Lung microvascular endothelial cell (primary cell): Measurements from ENCODE around the gene UNC93A. TPM values are rescaled to one million over a fixed set of nuclear protein-coding genes. Genes with fewer than 3 reads are reported as not detected.

Experiments
- DNase-seq, 2 donors: peaks; one replicate each; pipeline versions ENCODE4 v3.0.0 to v3.0.0-alpha.2; 2010; ENCODE audit warnings: low read depth in 2 of 2
- total RNA-seq: library from RNA; depleted of rRNA; stranded (reverse); fragments of >200 nt; gene quantifications from 2 replicates; pipeline ENCODE4 v1.2.1, GENCODE V29; 2014

UNC93A gene
- total RNA-seq, 1 donor from 2014 or later, result not detected

- no peak for DNase-seq
Observed at GRCh38 chr6:167293088-167293589, 2.0 kb downstream of the UNC93A start.

- DNase-seq, result no peak
Observed at GRCh38 chr6:167293590-167294091, 2.5 kb downstream of the UNC93A start.

DNA sequence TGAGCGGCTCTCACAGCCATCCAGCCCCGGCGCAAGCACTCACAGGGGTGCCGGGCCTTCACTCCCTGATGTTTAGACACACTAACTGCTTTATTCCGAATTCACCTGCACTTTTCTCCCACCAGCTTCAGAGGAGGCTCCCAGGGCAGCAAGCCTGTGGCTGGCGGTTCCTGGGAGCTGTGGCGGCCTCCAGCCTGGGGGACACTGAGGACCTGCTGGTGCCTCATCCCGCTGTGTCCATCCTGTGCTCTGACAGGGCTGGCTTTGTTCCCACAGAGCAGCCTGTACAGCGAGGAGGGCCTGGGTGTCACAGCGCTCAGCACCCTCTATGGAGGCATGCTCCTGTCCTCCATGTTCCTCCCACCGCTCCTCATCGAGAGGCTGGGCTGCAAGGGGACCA lies 3.1 kb downstream of the UNC93A start:
- no peak for DNase-seq

DNA sequence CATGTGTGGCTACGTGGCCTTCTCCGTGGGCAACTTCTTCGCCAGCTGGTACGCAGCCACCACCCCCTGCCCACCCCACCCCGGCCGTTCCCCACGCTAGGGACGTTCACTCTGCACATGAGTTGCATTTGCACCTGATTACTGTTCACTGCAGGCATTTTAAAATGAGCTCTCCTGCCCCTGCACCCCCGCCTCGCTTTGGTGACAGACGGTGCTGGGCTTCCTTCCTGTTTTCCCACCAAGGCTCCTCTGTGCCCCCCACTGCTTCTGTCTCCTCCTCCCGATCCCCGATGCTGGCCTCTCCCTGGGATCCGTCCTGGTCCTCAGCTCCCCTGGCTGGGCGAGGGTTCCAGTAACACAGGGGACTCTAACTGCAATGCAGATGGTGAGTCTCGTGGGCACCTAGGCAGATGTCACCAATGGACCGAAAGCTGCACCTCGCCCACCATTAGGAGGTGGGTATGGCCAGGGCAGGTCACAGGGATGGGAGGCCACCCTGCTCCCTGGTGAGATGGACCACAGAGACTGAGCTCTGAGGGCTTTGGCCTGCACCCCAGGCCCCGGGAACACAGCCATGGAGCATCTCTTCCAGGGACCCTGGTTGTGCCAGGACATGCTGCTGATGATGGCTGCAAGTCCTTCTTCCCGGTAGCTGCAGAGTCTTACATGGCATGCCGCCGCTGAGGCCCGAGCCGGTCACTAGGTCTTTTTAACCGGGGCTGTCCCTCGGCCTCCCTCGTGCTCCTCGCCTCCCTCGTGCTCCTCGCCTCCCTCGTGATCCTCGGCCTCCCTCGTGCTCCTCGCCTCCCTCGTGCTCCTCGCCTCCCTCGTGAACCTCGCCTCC lies 3.8 kb downstream of the UNC93A start:
- DNase-seq, result no peak

DNA sequence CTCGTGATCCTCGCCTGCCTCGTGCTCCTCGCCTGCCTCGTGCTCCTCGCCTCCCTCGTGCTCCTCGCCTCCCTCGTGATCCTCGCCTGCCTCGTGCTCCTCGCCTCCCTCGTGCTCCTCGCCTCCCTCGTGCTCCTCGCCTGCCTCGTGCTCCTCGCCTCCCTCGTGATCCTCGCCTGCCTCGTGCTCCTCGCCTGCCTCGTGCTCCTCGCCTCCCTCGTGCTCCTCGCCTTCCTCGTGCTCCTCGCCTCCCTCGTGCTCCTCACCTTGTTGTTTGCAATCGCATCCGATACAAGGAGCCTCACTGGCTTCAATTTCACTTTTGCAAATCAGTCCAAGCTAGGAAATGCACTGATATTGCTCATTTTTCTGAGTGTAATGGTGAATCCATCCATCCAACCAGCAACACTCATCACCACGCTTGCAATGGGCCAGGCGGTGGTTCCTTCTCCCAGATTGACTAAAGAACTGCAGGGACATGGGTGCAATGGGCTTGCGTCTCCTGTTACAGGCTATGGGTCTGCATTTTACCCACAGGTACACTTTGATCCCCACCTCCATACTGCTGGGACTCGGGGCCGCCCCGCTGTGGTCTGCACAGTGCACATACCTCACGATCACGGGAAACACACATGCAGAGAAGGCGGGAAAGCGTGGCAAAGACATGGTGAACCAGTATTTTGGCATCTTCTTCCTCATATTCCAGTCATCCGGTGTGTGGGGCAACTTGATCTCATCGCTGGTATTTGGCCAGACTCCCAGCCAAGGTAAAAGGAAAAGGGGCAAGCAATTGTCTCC lies 4.6 kb downstream of the UNC93A start:
- DNase-seq, result no peak

DNA sequence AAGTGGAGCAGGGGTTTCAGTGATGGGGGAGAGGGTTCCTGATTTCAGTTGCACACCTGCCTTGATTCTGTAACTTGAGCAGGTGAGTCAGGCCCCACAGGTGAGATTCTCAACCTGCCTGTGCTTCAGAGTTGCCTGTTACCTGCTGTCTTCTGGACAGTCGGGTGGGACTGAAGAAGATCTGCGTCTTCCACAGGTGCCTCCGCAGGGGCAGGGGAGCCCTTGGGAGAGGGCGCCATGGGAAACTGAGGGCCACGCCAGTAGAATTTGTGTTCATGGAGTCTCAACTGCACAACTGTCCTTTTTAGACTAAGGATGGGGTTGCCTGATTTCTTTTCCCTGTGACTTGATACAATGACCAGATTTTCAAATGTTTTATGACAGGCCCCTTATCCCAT lies 5.2 kb downstream of the UNC93A start:
- DNase-seq, result no peak

DNA sequence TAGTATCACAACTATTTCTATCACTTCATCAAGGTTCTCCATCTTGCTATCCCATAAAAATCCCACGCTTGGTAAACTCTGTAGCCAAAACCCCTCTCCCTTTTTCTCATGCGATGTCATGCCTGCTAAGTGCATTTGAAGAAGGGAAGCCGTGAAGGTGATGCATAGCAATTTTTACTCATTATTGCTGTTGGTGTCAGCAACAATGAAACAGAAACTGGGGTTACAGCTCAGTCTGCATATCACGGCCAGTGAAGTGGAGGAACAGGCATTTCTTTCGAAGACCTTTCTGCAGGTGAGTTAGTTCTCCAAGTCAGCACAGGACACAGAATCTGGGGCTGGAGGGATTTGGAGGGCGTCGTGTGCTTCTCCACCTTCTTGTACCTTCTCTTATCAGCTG lies 5.8 kb downstream of the UNC93A start:
- DNase-seq, result no peak

- DNase-seq, result no peak
Observed at GRCh38 chr6:167298127-167298526, 7.0 kb downstream of the UNC93A start.

DNA sequence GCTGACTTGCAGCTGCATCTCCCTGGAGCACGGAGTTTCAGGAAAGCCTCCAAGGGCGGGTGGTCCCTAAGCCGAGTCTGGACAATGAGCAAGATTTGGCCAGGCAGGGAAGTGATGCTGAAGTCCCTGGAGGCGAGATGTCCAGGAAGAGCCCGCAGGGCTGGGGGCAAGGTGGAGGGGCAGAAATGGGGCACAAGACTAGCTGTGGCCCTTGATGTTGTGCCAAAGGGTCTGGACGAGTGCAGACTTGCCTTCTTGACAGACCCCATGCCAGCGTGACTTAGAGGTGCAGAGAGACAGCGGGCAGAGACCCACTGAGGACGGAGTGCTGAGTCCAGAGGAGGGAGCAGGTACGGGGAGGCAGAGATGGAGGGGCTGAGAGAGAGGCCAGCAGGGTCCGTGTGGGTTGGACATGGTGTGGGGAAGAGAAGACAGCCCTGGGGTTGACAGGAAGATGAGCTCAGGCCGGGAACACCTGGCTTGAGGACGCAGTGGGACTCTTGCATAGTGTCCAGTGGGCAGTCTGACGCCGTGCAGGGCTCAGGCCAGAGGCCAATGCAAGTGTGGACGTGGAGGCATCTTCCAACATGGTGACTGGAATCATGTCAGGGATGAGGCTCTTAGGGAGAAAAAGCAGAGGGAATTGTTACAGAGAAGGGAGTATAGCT lies 8.7 kb downstream of the UNC93A start:
- no peak for DNase-seq

DNA sequence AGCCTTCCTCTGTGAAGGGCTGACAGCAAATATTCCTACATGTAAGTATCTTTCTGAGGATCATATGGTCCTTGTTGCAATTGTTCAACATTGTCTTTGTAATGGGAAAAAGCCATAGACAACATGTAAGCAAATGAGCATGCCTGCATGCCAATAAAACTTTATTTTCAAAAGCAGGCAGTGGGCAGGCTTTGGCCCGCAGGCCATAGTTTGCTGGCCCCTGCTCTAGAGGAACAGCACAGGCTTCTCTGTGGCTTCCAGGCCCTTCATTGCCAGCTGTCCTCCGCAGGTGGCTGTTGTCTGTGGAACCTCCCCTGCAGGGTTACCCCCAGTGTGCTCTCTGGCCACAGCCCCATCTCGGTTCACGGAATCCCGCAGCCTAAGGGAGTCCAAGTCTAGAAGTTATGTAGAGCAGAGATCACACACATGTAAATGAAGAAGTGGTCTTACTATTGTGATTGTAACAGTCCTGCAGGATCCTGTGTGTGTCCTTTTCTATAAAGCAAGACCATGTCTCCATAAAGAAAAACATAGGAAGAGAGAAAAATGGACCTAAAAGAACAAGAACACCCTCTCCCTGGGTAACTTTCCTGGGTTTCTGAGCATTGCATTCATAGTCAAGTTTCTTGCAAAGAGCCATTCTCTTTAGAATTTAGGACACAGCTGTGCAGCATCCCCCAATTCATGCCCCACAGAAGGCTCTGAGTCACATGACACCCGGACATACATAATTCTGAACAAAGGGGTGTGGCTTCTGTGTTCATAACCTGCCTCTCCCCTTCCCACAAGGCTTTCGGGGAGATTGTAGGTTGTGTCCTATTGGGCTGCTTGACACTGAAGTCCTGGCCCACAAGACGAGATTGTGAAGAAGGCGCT lies 10.0 kb downstream of the UNC93A start:
- DNase-seq, result no peak

DNA sequence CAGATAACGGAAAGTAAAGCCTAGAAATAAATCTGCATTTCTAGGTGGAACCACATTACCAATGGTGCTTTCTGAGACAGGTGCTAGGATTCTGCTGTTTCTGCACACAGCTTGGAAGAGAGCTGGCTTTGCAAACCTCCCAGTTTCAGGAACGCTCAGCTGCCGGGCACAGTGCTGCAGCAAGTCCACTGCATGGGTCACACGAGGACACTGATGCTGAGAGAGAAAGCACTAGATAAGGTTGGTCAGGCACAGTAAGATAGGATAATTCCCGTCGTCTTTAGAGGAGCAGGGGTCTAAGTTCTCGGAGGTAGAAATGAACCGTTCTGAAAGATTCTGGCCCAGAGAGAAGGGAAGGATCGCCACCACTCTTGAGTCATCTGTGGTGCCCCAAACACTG lies 11.0 kb downstream of the UNC93A start:
- DNase-seq, result no peak

- no peak for DNase-seq
Observed at GRCh38 chr6:167302796-167303195, 11.7 kb downstream of the UNC93A start.

DNA sequence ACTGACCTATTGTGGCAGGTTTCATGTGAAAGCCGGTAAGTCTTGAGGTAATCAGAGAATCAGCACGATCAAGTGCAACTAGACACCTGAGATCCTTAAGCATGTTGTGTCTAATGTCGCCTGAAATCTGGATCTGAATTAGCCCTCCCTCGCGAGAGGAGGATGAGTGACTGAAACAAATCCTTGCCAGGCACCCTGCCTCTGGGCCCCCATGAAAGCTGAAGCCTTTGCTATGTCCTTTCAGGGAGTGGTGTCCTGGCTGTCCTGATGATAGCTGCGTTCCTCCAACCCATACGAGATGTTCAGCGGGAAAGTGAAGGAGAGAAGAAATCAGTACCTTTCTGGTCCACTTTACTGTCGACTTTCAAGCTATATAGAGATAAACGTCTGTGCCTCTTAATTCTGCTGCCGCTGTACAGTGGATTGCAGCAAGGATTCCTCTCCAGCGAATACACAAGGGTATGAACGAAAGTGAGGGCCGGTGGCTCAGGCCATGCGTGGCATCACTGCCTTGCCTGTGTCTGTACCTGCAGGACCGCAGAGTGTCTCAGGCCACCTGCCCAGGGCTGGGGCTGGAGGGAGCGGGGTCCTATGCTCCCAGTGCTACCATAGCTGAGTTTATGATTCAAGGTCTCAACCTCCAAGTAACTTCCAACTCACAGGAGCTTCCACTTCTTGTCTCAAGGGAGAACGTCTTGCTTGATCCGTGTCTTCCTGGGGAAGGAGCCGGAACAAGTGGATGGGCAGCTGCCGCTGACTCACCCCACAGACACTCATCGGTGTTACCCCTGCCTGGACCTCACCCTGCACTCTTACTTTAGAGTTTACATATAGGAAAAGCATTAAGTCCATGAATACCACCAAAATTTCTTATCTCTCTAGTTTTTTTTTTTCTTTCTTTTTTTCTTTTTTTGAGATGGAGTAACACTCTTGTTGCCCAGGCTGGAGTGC lies 12.8 kb downstream of the UNC93A start:
- no peak for DNase-seq

DNA sequence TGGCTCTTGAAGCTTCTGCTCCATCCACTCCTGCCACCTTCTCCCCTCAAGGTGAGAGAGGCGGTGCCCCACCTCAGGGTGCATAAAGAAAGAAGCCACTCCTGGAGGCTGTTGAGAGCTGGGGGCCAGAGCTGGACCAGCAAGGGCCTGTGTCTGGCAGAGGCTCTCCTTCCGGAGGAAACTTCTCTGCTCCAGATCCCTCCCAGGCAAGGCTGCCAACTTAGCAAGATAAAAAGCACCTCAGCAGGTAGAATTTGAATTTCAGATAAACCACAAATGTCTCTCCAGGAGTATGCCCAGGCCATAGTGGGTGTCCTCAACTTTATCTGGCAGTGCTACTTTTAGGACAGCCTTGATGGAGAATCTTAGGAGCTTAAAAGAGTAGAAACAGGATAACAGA lies 13.8 kb downstream of the UNC93A start:
- no peak for DNase-seq

DNA sequence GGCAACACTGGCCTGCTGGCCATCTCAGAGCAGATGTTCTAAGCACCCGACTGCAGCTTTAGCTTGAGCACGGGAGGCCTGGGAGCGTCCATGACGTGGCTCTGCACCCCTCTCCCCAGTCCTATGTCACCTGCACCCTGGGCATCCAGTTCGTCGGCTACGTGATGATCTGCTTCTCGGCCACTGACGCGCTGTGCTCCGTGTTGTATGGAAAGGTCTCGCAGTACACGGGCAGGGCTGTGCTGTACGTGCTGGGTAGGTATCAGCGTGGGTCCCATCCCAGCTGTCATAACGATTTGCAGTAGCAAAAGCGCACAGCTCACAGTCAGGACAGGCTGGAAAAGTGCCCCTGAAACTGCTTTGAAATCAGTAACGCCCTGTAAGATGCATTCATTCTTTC lies 14.7 kb downstream of the UNC93A start:
- no peak for DNase-seq

DNA sequence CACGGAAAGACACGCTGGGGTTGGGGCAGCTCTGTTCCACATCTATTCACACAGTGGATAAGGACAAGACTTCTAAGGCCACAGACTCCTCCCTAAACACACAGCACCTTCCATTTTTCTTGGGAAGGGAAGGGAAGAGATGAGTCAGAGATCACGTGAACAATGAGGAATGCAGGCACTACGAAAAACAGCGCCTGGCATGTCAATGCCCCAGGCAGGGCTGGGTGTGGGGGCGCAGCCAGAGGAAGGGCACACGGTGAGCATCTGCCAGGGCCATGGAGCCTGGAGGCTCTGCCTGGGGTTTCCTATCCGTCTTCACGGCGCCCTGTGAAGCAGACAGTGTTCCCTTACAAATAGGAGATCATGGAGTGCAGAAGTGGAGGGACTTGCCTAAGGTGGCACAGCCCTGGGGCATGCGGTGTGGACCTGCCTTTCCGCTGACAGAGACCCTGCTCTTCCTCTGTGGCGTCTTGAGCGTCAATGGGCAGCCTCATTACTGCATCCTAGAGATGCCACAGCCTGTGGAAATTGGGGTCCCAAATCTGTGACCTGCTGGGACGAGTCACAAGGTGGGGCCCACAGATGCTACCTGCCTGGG lies 15.4 kb downstream of the UNC93A start:
- DNase-seq, result no peak

DNA sequence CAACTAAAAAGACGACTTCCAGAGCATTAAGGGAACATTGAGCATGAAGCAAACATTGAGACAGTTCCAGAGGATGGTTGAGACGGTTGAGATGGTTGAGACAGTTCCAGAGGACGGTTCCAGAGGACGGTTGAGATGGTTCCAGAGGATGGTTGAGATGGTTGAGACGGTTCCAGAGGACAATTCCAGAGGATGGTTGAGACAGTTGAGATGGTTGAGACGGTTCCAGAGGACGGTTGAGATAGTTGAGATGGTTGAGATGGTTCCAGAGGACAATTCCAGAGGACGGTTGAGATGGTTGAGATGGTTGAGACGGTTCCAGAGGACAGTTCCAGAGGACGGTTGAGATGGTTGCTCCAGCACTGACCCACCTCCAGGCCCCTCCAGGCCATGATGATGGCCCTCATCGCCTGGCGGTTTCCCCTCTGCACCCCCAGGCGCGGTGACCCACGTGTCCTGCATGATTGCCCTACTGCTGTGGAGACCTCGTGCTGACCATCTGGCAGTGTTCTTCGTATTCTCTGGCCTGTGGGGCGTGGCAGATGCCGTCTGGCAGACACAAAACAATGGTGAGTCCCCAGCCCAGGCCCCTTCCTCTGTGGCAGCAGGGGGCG lies 16.3 kb downstream of the UNC93A start:
- no peak for DNase-seq

DNA sequence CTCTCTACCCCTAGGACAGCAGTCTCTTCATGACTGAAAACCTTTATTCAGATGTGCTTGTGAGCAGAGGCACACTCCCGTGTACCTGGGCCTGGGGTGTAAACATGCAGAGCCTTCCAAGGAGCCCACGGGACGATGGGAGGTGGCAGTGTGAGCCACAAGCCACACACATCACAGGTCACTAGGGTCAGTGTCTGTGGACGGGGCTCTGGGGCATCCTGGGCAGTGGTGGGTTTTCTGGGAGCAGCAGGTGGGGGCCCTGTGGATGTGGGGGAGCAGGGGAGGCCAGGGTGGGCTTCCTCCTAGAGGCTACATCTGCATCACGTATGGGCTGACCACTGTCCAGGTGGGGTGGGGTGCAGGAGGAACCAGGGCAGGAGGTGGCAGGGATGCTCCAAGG lies 17.1 kb downstream of the UNC93A start:
- DNase-seq, result no peak
